Hindlimb muscle (tissue), 1 donor: ENCODE measurements around the gene CCL1. TPM values are rescaled to one million over a fixed set of nuclear protein-coding genes. Genes with fewer than 3 reads are reported as not detected.
"Not testable (repeated sequence)": the region's sequence is repeated elsewhere in the genome, so short reads cannot be mapped to it uniquely, and the experiment has no call there.

Experiments used
- DNase-seq: peaks from one replicate; pipeline ENCODE4 v3.0.0-alpha.2; 2013
- polyA plus RNA-seq: library from polyadenylated mRNA; unstranded; fragments of 120-200 nt; gene quantifications from one replicate; pipeline ENCODE4 v1.2.1, GENCODE V29; 2013; ENCODE audit not compliant: insufficient read length

The CCL1 gene
- polyA plus RNA-seq, 1 donor, result not detected

- no peak for DNase-seq
Observed at GRCh38 chr17:34357398-34357797, 5.6 kb downstream of the CCL1 start.

DNA sequence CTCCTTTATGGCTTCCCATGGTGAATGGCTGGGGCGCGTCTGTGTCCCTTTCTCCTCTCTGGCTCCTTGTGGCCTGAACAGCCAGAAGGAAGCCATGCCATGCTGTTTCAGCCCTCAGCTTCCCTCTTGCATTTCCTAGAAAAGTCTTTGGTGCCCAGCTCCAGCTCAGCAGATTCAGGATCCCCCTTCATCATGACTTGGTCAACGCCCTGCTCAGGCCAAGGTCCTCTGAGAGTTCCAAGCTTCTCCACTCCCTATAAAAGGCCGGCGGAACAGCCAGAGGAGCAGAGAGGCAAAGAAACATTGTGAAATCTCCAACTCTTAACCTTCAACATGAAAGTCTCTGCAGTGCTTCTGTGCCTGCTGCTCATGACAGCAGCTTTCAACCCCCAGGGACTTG lies 6.8 kb downstream of the CCL1 start, which contains the start of gene CCL13:
Gene CCL13, plus strand, starts transcription at position 287 of the 400 bp plus-strand sequence. Its CDS starts 47 bp downstream, at position 334.
- DNase-seq, result no peak

DNA sequence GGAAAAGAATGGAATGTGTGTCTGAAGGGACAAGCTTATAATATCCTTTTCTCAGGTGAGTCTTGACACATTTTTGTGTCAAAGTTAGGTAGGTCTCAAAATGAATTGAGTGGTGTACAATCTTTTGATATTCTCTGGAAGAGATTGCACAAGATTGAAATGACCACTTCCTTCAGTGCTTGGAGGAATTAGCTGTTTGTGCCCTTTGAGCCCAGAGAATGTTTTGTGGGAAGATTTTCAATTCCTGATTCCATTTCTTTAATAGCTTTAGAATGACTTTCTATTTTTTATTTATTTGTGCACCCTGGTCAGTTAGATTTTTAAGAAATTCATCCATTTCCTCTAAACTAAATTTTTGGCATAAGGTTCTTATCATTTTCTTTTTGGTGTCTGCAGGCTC lies 8.4 kb downstream of the CCL1 start:
- DNase-seq, result no peak

DNA sequence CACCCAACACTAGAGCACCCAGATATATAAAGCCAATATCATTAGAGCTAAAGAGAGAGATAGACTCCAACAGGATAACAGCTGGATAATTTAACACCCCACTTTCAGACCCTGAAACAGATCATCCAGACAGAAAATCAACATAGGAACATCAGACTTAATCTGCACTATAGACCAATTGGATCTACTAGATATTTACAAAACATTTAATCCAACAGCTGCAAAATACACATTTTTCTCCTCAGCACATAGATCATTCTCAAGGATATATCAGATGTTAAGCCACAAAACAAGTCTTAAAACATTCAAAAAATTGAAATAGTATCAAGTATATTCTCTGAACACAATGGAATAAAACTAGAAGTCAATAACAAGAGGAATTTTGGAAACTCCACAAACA lies 10.8 kb downstream of the CCL1 start:
- no peak for DNase-seq

GRCh38 chr17:34351096-34351495 lies 11.9 kb downstream of the CCL1 start:
- DNase-seq, result no peak

GRCh38 chr17:34349751-34350150 lies 13.3 kb downstream of the CCL1 start:
- DNase-seq, result no peak

GRCh38 chr17:34347063-34347462 lies 16.0 kb downstream of the CCL1 start:
- no peak for DNase-seq

DNA sequence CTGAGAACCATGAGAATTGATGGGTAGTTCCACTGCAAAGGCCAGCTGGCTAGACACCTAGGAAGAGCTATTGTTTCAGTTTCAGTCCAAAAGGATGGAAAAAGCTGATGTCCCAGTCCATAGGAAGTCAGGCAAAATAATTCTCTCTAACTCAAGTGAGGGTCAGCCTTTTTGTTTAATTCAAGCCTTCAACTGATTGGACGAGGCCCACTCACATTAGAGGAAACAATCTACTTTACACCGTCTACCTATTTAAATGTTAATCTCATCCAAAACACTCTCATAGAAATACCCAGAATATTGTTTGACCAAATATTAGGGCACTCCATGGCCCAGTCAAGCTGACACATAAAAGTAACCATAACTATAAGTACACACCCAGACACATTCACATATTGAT lies 21.1 kb downstream of the CCL1 start:
- DNase-seq, result no peak

- no peak for DNase-seq
Observed at GRCh38 chr17:34339138-34339770, 23.8 kb downstream of the CCL1 start.

DNA sequence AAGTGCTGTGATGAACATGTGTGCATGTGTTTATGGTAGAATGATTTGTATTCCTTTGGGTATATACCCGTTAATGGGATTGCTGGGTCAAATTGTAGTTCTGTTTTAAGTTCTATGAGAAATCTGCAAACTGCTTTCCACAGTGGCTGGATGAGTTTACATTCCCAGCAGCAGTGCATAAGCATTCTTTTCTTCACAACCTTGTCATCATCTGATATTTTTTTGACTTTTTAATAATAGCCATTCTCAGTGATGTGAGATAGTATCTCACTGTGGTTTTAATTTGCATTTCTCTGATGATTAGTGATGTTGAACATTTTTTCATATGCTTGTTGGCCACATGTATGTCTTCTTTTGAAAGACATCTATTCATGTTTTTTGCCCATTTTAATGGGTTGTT lies 25.3 kb downstream of the CCL1 start:
- no peak for DNase-seq

- not testable (repeated sequence) for DNase-seq
Observed at GRCh38 chr17:34327580-34327979, 35.5 kb downstream of the CCL1 start.

DNA sequence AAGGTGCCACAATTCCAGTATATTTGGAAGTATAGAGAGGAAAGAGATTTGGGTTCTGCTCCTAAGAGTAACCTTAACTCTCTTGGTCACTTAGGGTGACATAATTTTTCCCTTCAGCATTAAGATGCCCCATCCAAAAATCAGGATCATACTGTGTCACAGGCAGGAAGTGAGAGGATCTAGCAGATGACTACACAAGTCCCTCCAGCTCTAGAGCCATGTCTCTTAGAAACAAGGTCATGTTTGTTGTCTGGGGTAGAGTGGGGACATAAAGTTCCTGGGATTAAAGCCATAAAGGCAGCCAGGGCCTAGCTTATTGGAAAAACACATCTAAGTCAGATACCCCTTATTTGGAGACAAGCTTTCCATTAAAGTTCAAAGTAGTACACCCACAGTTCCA lies 41.1 kb downstream of the CCL1 start:
- DNase-seq, result no peak

DNA sequence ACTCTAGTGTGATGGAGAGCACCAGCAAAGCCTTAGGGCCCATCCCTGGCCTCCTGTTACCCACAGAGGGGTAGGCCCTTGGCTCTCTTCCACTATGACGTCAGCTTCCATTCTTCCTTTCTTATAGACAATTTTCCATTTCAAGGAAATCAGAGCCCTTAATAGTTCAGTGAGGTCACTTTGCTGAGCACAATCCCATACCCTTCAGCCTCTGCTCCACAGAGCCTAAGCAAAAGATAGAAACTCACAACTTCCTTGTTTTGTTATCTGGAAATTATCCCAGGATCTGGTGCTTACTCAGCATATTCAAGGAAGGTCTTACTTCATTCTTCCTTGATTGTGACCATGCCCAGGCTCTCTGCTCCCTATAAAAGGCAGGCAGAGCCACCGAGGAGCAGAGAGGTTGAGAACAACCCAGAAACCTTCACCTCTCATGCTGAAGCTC lies 44.0 kb downstream of the CCL1 start, which contains the start of gene CCL8:
Gene CCL8, plus strand, starts transcription at position 397 of the 445 bp plus-strand sequence. CDS start 67 bp downstream, outside the sequence.
- DNase-seq, result no peak

- DNase-seq, result no peak
Observed at GRCh38 chr17:34318474-34318873, 44.6 kb downstream of the CCL1 start.

DNA sequence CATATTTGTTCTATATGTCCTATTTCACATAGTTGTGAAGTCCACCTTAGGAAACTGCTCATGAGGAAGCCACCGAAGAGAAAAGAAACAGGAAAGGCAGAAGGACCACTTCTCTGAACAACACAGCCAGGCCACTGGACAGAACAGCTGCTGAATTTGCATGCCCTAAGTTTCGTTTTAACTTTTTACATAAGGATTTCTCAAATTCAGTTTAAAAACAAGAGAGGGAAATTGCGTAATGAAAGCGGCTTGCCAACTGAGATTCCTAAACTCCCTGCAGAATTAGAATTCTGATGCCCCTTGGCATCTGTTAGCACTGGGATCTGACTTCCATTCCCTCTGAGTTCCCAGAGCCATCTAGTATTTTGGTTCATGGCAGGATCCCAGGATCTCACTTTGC lies 48.8 kb downstream of the CCL1 start:
- DNase-seq, result no peak

DNA sequence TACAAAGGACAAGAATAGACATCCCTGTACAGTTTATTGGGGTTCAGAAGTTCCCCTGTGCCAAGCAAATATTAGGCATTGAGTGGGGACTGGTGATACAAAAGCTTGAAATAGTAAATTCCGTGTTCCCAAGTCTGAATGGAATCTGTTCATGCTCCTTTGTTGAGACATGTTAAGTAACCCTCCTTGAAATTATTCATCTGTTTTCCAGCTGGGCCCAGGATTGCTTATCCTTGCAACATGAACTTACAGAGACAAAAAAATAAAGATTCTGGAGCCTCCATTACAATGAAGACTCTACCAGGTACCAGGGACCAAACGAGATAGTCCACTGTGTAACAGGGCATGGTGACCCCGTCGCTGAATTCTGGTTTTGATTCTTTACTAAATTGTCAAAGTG lies 49.9 kb downstream of the CCL1 start:
- no peak for DNase-seq

DNA sequence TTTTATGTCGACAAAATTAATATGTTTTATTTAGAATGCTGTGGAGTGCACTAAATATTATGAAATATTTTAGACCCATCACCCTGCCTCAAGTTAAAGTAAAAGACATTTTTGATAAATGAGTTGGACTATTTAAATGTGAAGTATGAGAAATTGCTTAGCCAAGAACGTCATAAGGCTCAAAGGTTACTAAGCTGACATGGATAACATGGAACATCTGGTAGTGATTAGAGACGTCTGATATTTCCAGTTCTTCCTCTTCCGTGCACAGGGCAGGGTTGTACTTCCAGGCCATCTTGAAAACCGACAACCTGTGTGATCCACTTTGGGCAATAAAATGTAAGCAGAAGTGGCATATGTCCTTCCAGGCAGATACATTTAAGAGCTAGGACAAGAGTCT lies 51.0 kb downstream of the CCL1 start:
- no peak for DNase-seq

DNA sequence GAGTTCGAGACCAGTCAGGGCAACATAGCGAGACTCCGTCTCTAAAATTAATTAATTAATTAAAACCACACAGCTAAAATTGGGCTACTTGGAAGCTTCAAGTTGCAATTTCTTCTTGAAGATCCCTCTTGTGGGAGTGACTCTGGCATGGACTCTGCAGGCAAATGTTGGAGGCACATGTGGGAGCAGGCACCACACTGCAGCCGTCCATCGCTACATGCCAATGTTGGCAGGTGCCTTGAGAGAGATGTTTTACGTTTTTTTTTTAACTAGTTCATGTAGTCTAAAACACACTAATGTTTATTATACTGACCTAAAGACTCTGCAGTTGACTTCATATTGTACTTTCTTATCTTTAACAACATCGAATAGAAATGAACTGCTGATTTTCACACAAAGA lies 51.7 kb downstream of the CCL1 start:
- no peak for DNase-seq

Other genes with a start within 250 kb of the CCL1 start
- gene CCL2, start 107.9 kb downstream of the CCL1 start, polyA plus RNA-seq, result 32.6 TPM
- gene CCL7, start 93.0 kb downstream of the CCL1 start, polyA plus RNA-seq, result not detected
- 0.30 TPM for gene CCL11, start 77.5 kb downstream of the CCL1 start, polyA plus RNA-seq
- 0.46 TPM for gene CCL8, start 43.8 kb downstream of the CCL1 start, polyA plus RNA-seq
- 0.31 TPM for gene CCL13, start 6.8 kb downstream of the CCL1 start, polyA plus RNA-seq
- 0.40 TPM for gene TMEM132E, start 216.3 kb upstream of the CCL1 start, polyA plus RNA-seq